Heart left ventricle (tissue), 13 donors: ENCODE results near the gene RCE1.

Source experiments
- POLR2A ChIP-seq, 2 donors: fragments of 450-650 bp; IDR thresholded peaks; one replicate each; pipeline ENCODE4 v1.6.1; 2017; ENCODE audit warnings: antibody characterized with exemption in 2 of 2, mild to moderate bottlenecking in 2 of 2, moderate library complexity in 2 of 2
- TF ChIP-seq, protein P1 (sequence below), 12 donors: fragments of 200-600 bp; sonication (generic) in 4 of 12; IDR thresholded peaks; one replicate each; pipeline versions ENCODE4 v1.5.0 to v1.8.0; 2018 to 2022; ENCODE audit warnings: antibody characterized with exemption in 12 of 12, mild to moderate bottlenecking in 5 of 12
- donor health status: ischemic (EF 13 %, LVEDD 7.1; RV severe dilation, severe dysfunction).
- donor health status: DM: no; HTN: yes; CAD: no.
- donor health status: DM: no; HTN: no; CAD: no.
- donor health status: ischemic (EF 25% LVEDD 6.9; RV normal size, moderate dysfunction).
- donor health status: ischemic (EF 25% LVEDD 5.7; RV mildly dilated, moderate dysfunction).
- donor health status: ischemic (EF 35%, LVEDD 5.7; RV mildly dilated, moderate dysfunction).
- donor health status: nonischemic (EF 11% LVEDD 7.7; RV severe dilation, severe dysfunction).
- donor health status: DM: yes; HTN: yes; CAD: no.
- donor health status: PGD.
- donor health status: ischemic (EF 29% LVEDD 5.4; RV normal size, mild dysfunction).
- donor health status: nonischemic (EF 23%, LVEDD 6.1; RV moderate dilation, normal function).

DNA sequence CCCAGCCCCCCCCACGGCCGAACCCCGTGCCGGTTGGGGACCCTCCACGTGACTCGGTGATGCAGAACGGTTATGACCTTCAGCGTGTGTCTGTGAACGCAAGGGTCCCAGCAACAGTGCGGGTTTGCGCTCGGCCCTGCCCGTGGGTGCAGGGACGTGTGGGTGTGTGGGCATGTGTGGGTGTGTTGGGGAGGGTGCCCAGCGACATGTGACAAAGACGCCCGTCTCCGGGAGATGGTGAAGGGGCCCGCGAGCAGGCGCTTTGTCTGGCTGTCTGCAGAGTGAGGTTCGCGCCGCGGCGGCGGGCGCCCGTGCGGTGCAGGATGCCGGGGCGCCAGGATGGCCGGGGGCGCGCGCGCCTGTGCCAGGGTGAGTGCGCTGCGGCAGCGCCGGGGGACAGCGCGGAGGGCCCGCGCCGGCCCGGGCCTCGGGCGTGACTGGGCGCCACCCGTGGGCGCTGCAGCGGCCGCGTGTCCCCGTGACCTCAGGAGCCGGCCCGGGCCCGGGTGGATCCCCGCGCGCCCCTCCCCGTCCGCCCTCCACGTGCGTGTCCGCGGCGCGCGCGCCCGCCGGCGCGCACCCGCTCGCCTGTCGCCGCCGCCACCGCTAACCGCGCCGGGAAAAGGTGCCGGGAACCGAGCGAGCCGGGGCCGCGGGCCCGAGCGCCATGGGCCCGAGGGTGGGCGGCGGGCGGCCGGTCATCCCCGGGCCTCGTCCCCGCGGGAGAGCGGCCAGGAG lies 13.4 kb downstream of the RCE1 start, which contains the start of gene LRFN4:
- TF ChIP-seq, protein P1, sequence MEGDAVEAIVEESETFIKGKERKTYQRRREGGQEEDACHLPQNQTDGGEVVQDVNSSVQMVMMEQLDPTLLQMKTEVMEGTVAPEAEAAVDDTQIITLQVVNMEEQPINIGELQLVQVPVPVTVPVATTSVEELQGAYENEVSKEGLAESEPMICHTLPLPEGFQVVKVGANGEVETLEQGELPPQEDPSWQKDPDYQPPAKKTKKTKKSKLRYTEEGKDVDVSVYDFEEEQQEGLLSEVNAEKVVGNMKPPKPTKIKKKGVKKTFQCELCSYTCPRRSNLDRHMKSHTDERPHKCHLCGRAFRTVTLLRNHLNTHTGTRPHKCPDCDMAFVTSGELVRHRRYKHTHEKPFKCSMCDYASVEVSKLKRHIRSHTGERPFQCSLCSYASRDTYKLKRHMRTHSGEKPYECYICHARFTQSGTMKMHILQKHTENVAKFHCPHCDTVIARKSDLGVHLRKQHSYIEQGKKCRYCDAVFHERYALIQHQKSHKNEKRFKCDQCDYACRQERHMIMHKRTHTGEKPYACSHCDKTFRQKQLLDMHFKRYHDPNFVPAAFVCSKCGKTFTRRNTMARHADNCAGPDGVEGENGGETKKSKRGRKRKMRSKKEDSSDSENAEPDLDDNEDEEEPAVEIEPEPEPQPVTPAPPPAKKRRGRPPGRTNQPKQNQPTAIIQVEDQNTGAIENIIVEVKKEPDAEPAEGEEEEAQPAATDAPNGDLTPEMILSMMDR (IDR thresholded peaks at IDR 0.05): no peak
- TF ChIP-seq POLR2A (IDR thresholded peaks at IDR 0.05): no peak
